BJ (cell line): ENCODE results near the gene SUOX. TPM values are rescaled to one million over a fixed set of nuclear protein-coding genes. Genes with fewer than 3 reads are reported as not detected.
A peak's percentile ranks its signal among the peaks of the same experiment; 100 is the strongest.
"Not testable (repeated sequence)": the region's sequence is repeated elsewhere in the genome, so short reads cannot be mapped to it uniquely, and the experiment has no call there.

Experiments
- CTCF ChIA-PET: fragments of 350-600 bp; formaldehyde crosslinking; extraction: SDS; loops from one replicate; lab custom pipeline; 2021; ENCODE audit warnings: antibody characterized with exemption, inconsistent platforms; lab: Yijun Ruan, JAX
- POLR2A ChIA-PET: fragments of 300-600 bp; sonication (Branson Sonifier 250); formaldehyde crosslinking; extraction: SDS; loops from one replicate; lab custom pipeline; 2021; ENCODE audit warnings: antibody characterized with exemption; lab: Charles Lee
- DNase-seq: peaks from one replicate; pipeline ENCODE4 v3.0.0-alpha.2; 2011; ENCODE audit warnings: low read depth
- H3K27me3 ChIP-seq: 2 replicates; pipeline ENCODE4 v1.6.0; 2011; ENCODE audit warnings: low read length; ENCODE audit not compliant: control insufficient read depth, insufficient read depth
- H3K36me3 ChIP-seq: 2 replicates; pipeline ENCODE4 v1.5.1; 2011; ENCODE audit warnings: low read length; ENCODE audit not compliant: control insufficient read depth, insufficient read depth
- H3K4me3 ChIP-seq: 2 replicates; pipeline ENCODE4 v1.5.1; 2011; ENCODE audit warnings: low read depth, mild to moderate bottlenecking, control low read depth, low read length
- polyA plus RNA-seq: library from polyadenylated mRNA; depleted of rRNA; stranded (reverse); fragments of >200 nt; gene quantifications from 2 replicates; pipeline ENCODE4 v1.2.3, GENCODE V29; 2011
- TF ChIP-seq, protein P1 (sequence below): IDR thresholded peaks from 2 replicates; pipeline ENCODE4 v1.5.1; 2011; ENCODE audit warnings: low read depth, mild to moderate bottlenecking, control low read depth, inconsistent platforms, low read length, moderate library complexity; ENCODE audit not compliant: insufficient read depth

SUOX gene
- polyA plus RNA-seq, 1 experiment = 22.3 TPM

DNA sequence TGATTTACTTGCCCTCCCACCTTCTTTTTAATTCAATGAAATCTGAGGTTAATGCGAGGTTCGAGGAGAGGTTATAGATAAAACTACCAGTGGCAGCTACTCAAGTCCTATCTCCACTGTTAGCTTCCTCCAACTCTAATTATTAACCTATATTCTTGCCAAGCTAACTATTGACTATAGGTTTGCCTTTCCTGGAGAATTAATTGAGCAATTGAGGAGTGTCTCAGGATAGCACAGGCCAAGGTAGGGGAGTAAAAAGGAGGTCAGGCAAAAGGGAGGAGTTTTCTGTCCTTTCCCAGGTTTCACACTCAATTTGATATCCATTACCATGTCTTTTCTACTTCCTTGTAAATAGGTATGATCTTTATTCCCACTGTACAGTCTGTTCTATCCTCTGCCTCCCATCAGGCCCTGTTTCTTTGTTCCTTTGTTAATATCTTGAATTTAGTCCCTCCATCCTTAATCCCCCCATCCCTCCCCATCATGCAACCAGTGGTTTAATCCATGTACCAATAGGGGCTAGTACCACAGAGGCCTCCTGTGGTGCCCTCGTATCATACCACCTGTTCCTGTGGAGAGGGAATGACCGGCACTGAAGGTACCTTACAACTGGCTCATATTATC is 3.7 kb upstream of the SUOX start:
- peaks cover 26% of the 10 kb centered on the region for H3K36me3 ChIP-seq
- CTCF ChIA-PET = interaction anchor here (1.3 to 1.7 kb wide), 3 partner anchors 13 to 27 kb away, joined by 3 to 5 read pairs (median 4); partner anchors contain the start of gene RAB5B
- POLR2A ChIA-PET = no interaction called here

DNA sequence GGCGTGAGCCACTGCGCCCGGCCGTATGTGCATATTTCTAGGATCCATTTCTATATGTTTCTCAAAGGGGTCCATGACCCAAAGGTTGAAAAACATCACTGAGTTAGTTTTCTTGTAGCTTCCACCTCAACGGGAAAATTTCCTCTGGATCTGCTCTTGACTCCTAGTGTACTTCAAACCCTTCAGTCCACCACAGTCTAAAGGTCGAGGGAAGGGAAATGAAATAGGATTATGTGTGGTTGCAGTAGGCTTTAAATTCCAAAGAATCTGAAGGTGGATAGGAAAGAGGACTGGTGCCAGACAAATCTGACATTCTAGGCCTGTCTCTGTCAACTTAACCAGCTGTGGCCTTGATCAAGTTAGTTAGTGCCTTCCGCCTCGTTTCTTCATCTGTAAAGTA is 1.7 kb upstream of the SUOX start:
- CTCF ChIA-PET = interaction anchor here (0.6 to 6.9 kb wide), 21 partner anchors 11 to 176 kb away, joined by 3 to 86 read pairs (median 7); partner anchors contain the start of genes IKZF4, MMP19, PA2G4 and RAB5B
- TF ChIP-seq, protein P1, sequence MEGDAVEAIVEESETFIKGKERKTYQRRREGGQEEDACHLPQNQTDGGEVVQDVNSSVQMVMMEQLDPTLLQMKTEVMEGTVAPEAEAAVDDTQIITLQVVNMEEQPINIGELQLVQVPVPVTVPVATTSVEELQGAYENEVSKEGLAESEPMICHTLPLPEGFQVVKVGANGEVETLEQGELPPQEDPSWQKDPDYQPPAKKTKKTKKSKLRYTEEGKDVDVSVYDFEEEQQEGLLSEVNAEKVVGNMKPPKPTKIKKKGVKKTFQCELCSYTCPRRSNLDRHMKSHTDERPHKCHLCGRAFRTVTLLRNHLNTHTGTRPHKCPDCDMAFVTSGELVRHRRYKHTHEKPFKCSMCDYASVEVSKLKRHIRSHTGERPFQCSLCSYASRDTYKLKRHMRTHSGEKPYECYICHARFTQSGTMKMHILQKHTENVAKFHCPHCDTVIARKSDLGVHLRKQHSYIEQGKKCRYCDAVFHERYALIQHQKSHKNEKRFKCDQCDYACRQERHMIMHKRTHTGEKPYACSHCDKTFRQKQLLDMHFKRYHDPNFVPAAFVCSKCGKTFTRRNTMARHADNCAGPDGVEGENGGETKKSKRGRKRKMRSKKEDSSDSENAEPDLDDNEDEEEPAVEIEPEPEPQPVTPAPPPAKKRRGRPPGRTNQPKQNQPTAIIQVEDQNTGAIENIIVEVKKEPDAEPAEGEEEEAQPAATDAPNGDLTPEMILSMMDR = no peak
- Histone ChIP-seq H3K4me3 (no peak overlapping the region), H3K36me3 (peaks cover 22% of the 10 kb centered on the region), H3K27me3 (no peaks in the 10 kb centered on the region)
- POLR2A ChIA-PET = no interaction called here
- no peak for DNase-seq

More for the DNA sequence above, 3.7 kb upstream of the SUOX start:
- no peak for DNase-seq
- TF ChIP-seq, protein P1 = no peak
- no peaks in the 10 kb centered on the region for H3K27me3 ChIP-seq
- no peak overlapping the region for H3K4me3 ChIP-seq

DNA sequence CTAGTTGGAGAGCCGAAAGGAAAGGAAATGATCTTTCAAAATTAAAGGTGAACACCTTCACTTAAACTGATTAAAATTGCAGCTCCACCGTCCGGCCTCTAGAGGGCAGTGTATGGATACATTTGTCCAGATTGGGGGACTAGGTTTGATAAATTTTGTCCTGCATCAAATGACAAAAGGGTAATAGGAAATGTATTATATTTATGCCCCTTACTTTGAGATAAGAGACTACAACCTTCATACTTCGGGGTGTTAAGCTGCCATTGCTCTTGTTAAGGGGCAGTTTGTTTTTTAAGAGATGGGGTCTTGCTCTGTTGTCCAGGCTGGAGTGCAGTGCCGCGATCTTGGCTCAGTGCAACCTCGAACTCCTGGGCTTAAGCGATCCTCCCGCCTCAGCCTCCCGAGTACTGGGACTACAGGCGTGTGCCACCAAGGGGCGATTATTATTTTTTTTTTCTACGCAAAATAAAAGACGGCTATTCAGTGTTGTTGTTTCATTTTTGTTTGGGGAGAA is 818 bp upstream of the SUOX start:
- DNase-seq = no peak
- POLR2A ChIA-PET = interaction anchor here (1.0 kb wide), 1 partner anchor 33 kb away, joined by 13 read pairs; no protein-coding TSS in a partner anchor
- CTCF ChIA-PET = interaction anchor here (0.6 to 6.9 kb wide), 26 partner anchors 9 to 258 kb away, joined by 3 to 86 read pairs (median 5); partner anchors contain the start of genes IKZF4, MMP19, PA2G4 and RAB5B
- TF ChIP-seq, protein P1 = peak; percentile 78
- H3K27me3 ChIP-seq = no peaks in the 10 kb centered on the region
- H3K4me3 ChIP-seq = peak overlapping the region; percentile 72
- H3K36me3 ChIP-seq = peaks cover 14% of the 10 kb centered on the region

DNA sequence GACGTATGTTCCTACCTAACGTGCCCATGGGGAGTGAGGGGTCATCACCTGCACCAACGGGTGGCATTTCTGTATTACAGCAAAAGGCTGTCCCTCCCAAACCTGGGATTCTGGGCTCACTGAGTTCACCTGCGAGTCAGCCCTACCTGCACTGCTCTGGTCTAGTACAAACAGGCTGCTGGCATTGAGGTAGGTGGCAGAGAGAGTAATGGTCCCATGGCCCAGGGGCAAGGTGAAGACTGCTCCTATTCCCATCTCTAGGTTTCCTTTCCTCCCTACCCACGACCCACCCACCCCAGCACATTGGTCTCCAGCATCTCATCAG is 421 bp downstream of the SUOX start:
- Histone ChIP-seq H3K36me3 (peaks cover 9% of the 10 kb centered on the region), H3K27me3 (no peaks in the 10 kb centered on the region), H3K4me3 (peak overlapping the region; percentile 72)
- POLR2A ChIA-PET = interaction anchor here (0.6 to 1.0 kb wide), 3 partner anchors 9 to 121 kb away, joined by 3 read pairs; partner anchors contain the start of gene ZC3H10
- CTCF ChIA-PET = interaction anchor here (0.6 to 6.9 kb wide), 15 partner anchors 9 to 811 kb away, joined by 3 to 86 read pairs (median 4); partner anchors contain the start of genes IKZF4 and PA2G4
- no peak for DNase-seq
- TF ChIP-seq, protein P1 = no peak

DNA sequence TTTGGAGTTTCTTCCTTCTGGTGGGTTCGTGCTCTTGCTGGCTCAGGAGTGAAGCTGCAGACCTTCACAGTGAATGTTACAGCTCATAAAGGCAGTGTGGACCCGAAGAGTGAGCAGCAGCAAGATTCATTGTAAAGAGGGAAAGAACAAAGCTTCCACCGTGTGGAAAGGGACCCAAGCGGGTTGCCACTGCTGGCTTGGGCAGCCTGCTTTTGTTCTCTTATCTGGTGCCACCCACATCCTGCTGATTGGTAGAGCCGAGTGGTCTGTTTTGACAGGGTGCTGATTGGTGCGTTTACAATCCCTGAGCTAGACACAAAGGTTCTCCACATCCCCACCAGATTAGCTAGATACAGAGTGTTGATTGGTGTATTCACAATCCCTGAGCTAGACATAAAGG is 2.4 kb downstream of the SUOX start:
- POLR2A ChIA-PET, DNase-seq: not testable (repeated sequence)

DNA sequence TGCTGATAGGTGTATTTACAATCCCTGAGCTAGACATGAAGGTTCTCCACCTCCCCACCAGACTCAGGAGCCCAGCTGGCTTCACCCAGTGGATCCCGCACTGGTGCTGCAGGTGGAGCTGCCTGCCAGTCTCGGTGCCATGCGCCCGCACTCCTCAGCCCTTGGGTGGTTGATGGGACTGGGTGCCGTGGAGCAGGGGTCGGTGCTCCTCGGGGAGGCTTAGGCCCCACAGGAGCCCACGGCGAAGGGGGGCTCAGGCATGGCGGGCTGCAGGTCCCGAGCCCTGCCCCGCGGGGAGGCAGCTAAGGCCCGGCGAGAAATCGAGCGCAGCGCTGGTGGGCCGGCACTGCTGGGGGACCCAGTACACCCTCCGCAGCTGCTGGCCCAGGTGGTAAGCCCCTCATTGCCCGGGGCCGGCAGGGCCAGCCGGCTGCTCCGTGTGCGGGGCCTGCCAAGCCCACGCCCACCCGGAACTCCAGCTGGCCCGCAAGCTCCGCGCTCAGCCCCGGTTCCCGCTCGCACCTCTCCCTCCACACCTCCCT is 3.0 kb downstream of the SUOX start:
- CTCF ChIA-PET = interaction anchor here (1.2 to 6.9 kb wide), 2 partner anchors 9 to 29 kb away, joined by 3 to 86 read pairs; no protein-coding TSS in a partner anchor
- H3K27me3 ChIP-seq, H3K36me3 ChIP-seq, DNase-seq, H3K4me3 ChIP-seq, POLR2A ChIA-PET: not testable (repeated sequence)

More for the DNA sequence above, 2.4 kb downstream of the SUOX start:
- H3K27me3 ChIP-seq, H3K36me3 ChIP-seq, H3K4me3 ChIP-seq: not testable (repeated sequence)
- CTCF ChIA-PET = interaction anchor here (1.2 to 6.9 kb wide), 3 partner anchors 8 to 29 kb away, joined by 3 to 86 read pairs (median 52); no protein-coding TSS in a partner anchor
